ENCODE measurements around the gene THAP4. TPM values are rescaled to one million over a fixed set of nuclear protein-coding genes. Genes with fewer than 3 reads are reported as not detected.

Gene THAP4
- polyA plus RNA-seq, 3 donors: 15.1 to 25.9 (median 16.3) TPM

DNA sequence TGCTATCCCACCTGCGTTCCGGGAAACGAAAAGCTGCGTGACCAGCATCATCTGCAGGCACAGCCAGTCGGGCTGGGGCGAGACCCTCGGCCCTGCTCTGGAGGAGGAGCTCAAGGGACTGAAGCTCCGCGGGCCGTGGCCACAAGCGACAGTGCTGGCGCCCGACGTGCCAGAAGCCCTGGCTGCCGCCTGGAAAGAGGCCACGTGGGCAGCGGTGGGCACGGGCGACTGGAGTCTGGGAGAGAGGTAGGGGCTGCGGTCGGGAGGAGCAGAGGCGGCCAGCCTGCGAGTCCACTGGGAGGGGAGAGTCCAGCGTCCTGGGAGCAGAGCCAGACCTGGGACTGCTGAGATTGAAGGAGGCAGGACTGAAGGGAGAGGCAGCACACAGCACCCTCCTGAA is 40.4 kb upstream of the THAP4 start:
- intact Hi-C loops (cut with micrococcal nuclease): no loop called here
- DNase-seq: no peak
- Histone ChIP-seq H3K4me1 (ENCODE audit: control insufficient read depth in 1 of 2, insufficient read depth in 2 of 2, low read length in 2 of 2) (no peaks in the 10 kb centered on the region), H3K4me2 (replicated peaks; ENCODE audit: extremely low read depth, low read length, poor library complexity, severe bottlenecking) (no peak overlapping the region), H4K20me1 (ENCODE audit: insufficient read depth, low read length) (no peaks in the 10 kb centered on the region), H3K79me2 (ENCODE audit: insufficient read depth, low read length) (no peaks in the 10 kb centered on the region), H2AFZ (ENCODE audit: insufficient read depth, low read depth, low read length, poor library complexity, severe bottlenecking) (no peak overlapping the region), H3K27me3 (ENCODE audit: control insufficient read depth in 2 of 2, insufficient read depth in 2 of 2, low read length in 2 of 2) (no peaks in the 10 kb centered on the region), H3K9me3 (replicated peaks in 1 of 2; ENCODE audit: control insufficient read depth in 1 of 2, insufficient read depth in 1 of 2, low read length in 2 of 2) (no peaks in the 10 kb centered on the region), H3K36me3 (replicated peaks in 1 of 2; ENCODE audit: control insufficient read depth in 1 of 2, insufficient read depth in 2 of 2, low read length in 2 of 2) (peaks cover 49 to 90% of the 10 kb centered on the region in 2 donors), H3K27ac (ENCODE audit: low read depth in 1 of 2, low read length in 2 of 2) (no peak overlapping the region), H3K9ac (ENCODE audit: insufficient read depth, low read length, poor library complexity, severe bottlenecking) (no peak overlapping the region), H3K4me3 (replicated peaks in 1 of 3; ENCODE audit: low read depth in 2 of 3, low read length in 3 of 3) (no peak overlapping the region)
- Mint-ChIP-seq H3K9me3 (no peaks in the 10 kb centered on the region), H3K36me3 (peaks cover 56 to 84% of the 10 kb centered on the region in 2 donors), H3K27ac (peak overlapping the region in 1 of 7 donors; percentile 21), H3K4me3 (no peak overlapping the region), H3K4me1 (no peaks in the 10 kb centered on the region), H3K27me3 (ENCODE audit: low read depth in 3 of 3) (peaks cover 0 to 2% (median 0%) of the 10 kb centered on the region in 3 donors)
- 93% methylated on average over 15 of the region's 24 CpGs for WGBS (ENCODE audit: insufficient coverage)
- TF ChIP-seq, protein P1, sequence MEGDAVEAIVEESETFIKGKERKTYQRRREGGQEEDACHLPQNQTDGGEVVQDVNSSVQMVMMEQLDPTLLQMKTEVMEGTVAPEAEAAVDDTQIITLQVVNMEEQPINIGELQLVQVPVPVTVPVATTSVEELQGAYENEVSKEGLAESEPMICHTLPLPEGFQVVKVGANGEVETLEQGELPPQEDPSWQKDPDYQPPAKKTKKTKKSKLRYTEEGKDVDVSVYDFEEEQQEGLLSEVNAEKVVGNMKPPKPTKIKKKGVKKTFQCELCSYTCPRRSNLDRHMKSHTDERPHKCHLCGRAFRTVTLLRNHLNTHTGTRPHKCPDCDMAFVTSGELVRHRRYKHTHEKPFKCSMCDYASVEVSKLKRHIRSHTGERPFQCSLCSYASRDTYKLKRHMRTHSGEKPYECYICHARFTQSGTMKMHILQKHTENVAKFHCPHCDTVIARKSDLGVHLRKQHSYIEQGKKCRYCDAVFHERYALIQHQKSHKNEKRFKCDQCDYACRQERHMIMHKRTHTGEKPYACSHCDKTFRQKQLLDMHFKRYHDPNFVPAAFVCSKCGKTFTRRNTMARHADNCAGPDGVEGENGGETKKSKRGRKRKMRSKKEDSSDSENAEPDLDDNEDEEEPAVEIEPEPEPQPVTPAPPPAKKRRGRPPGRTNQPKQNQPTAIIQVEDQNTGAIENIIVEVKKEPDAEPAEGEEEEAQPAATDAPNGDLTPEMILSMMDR (IDR thresholded peaks at IDR 0.05): no peak

GRCh38 chr2:241676665-241677064 is 39.7 kb upstream of the THAP4 start:
- Histone ChIP-seq H3K9me3 (replicated peaks in 1 of 2; ENCODE audit: control insufficient read depth in 1 of 2, insufficient read depth in 1 of 2, low read length in 2 of 2) (no peaks in the 10 kb centered on the region), H4K20me1 (ENCODE audit: insufficient read depth, low read length) (no peaks in the 10 kb centered on the region), H3K9ac (ENCODE audit: insufficient read depth, low read length, poor library complexity, severe bottlenecking) (no peak overlapping the region), H3K27ac (ENCODE audit: low read depth in 1 of 2, low read length in 2 of 2) (no peak overlapping the region), H3K4me3 (replicated peaks in 1 of 3; ENCODE audit: low read depth in 2 of 3, low read length in 3 of 3) (no peak overlapping the region), H2AFZ (ENCODE audit: insufficient read depth, low read depth, low read length, poor library complexity, severe bottlenecking) (no peak overlapping the region), H3K79me2 (ENCODE audit: insufficient read depth, low read length) (no peaks in the 10 kb centered on the region), H3K27me3 (ENCODE audit: control insufficient read depth in 2 of 2, insufficient read depth in 2 of 2, low read length in 2 of 2) (no peaks in the 10 kb centered on the region), H3K36me3 (replicated peaks in 1 of 2; ENCODE audit: control insufficient read depth in 1 of 2, insufficient read depth in 2 of 2, low read length in 2 of 2) (peaks cover 54 to 90% of the 10 kb centered on the region in 2 donors), H3K4me1 (ENCODE audit: control insufficient read depth in 1 of 2, insufficient read depth in 2 of 2, low read length in 2 of 2) (no peaks in the 10 kb centered on the region), H3K4me2 (replicated peaks; ENCODE audit: extremely low read depth, low read length, poor library complexity, severe bottlenecking) (no peak overlapping the region)
- no peak overlapping the region for H3K4me3 Mint-ChIP-seq
- H3K27me3 Mint-ChIP-seq (ENCODE audit: low read depth in 3 of 3): peaks cover 0 to 2% (median 0%) of the 10 kb centered on the region in 3 donors
- TF ChIP-seq, protein P1 (IDR thresholded peaks at IDR 0.05): no peak
- H3K9me3 Mint-ChIP-seq: no peaks in the 10 kb centered on the region
- no peaks in the 10 kb centered on the region for H3K4me1 Mint-ChIP-seq
- intact Hi-C loops (cut with micrococcal nuclease): no loop called here
- WGBS (ENCODE audit: insufficient coverage): 90% methylated on average over 17 of the region's 17 CpGs
- DNase-seq: no peak
- peak overlapping the region in 2 of 7 donors; percentile 44 to 81 for H3K27ac Mint-ChIP-seq
- H3K36me3 Mint-ChIP-seq: peaks cover 58 to 86% of the 10 kb centered on the region in 2 donors

Measured in CD14-positive monocyte (primary cell).